GM19324 (cell line): ENCODE results near the gene FAM50A.
A peak's percentile ranks its signal among the peaks of the same experiment; 100 is the strongest.
"Not testable (repeated sequence)": the region's sequence is repeated elsewhere in the genome, so short reads cannot be mapped to it uniquely, and the experiment has no call there.

Experiments used
- ATAC-seq: cut with Tn5 transposase; IDR thresholded peaks from one replicate; pipeline ENCODE4 v1.9.1; 2021; ENCODE audit warnings: mild to moderate bottlenecking, moderate library complexity; ENCODE audit not compliant: unreplicated experiment, low FRiP score

The FAM50A gene

GRCh38 chrX:154481911-154482601 is 38.1 kb downstream of the FAM50A start:
- ATAC-seq: no peak

GRCh38 chrX:154482786-154483185 is 38.8 kb downstream of the FAM50A start:
- no peak for ATAC-seq

- no peak for ATAC-seq
Observed at GRCh38 chrX:154483325-154483724, 39.4 kb downstream of the FAM50A start.

GRCh38 chrX:154484255-154485149 is 40.6 kb downstream of the FAM50A start:
- no peak for ATAC-seq

- ATAC-seq: no peak
Observed at GRCh38 chrX:154485150-154486051, 41.5 kb downstream of the FAM50A start.

GRCh38 chrX:154486052-154486395 is 42.1 kb downstream of the FAM50A start:
- ATAC-seq: no peak

GRCh38 chrX:154486396-154487207 is 42.7 kb downstream of the FAM50A start, which contains the start of gene UBL4A:
Gene UBL4A (minus strand): TSS chrX:154486615. CDS start chrX:154486584, 31 bp downstream.
- ATAC-seq: no peak

GRCh38 chrX:154487518-154488290 is 43.8 kb downstream of the FAM50A start:
- no peak for ATAC-seq

- no peak for ATAC-seq
Observed at GRCh38 chrX:154488336-154489075, 44.6 kb downstream of the FAM50A start.

GRCh38 chrX:154489182-154489581 is 45.2 kb downstream of the FAM50A start:
- ATAC-seq: no peak

GRCh38 chrX:154490021-154490413 is 46.1 kb downstream of the FAM50A start:
- ATAC-seq: peak; percentile 14

GRCh38 chrX:154490414-154491083 is 46.6 kb downstream of the FAM50A start, which contains the start of gene SLC10A3:
Gene SLC10A3 (minus strand): TSS chrX:154490629. CDS start chrX:154488940, 1,689 bp downstream.
- ATAC-seq: peak; percentile 80

- ATAC-seq: no peak
Observed at GRCh38 chrX:154494715-154495114, 50.8 kb downstream of the FAM50A start.

GRCh38 chrX:154495472-154495922 is 51.6 kb downstream of the FAM50A start:
- no peak for ATAC-seq

- ATAC-seq: not testable (repeated sequence)
Observed at GRCh38 chrX:154496591-154497137, 52.7 kb downstream of the FAM50A start.
